DND-41 (cell line): ENCODE measurements around the gene TMA7.

Source experiments
- CTCF ChIP-seq: IDR thresholded peaks from 2 replicates; pipeline ENCODE4 v1.5.1; 2012; ENCODE audit warnings: borderline replicate concordance, low read length, moderate library complexity, mild to moderate bottlenecking; ENCODE audit not compliant: poor library complexity, severe bottlenecking; ENCODE audit errors: extremely low read depth
- EZH2 ChIP-seq: IDR thresholded peaks from 3 replicates; pipeline ENCODE4 v1.6.1; 2012; ENCODE audit warnings: borderline replicate concordance, low read depth, mild to moderate bottlenecking, moderate library complexity, low read length, inconsistent platforms; ENCODE audit not compliant: severe bottlenecking

GRCh38 chr3:48429960-48430707 is 9.9 kb upstream of the TMA7 start, which contains the start of gene PLXNB1:
- no peak for TF ChIP-seq CTCF
- no peak for TF ChIP-seq EZH2
